Neuronal stem cell (in vitro differentiated cells): Measurements from ENCODE around the gene NFATC3.

Source experiments
- DNase-seq: peaks from one replicate; pipeline ENCODE4 v3.0.0-alpha.2; 2013; ENCODE audit warnings: low spot score
- H2AFZ ChIP-seq: one replicate; pipeline ENCODE4 v1.6.1; 2013; ENCODE audit warnings: mild to moderate bottlenecking, low read length, inconsistent platforms
- H2AK5ac ChIP-seq: 2 replicates; pipeline ENCODE4 v1.6.1; 2013; ENCODE audit warnings: low read depth, mild to moderate bottlenecking, inconsistent platforms, low read length, moderate library complexity, mixed read lengths
- H2BK120ac ChIP-seq: 2 replicates; pipeline ENCODE4 v1.6.1; 2013; ENCODE audit warnings: low read depth, mild to moderate bottlenecking, inconsistent platforms, low read length, moderate library complexity, mixed read lengths
- H2BK12ac ChIP-seq: one replicate; pipeline ENCODE4 v1.6.1; 2013; ENCODE audit warnings: low read length, inconsistent platforms
- H2BK15ac ChIP-seq: 2 replicates; pipeline ENCODE4 v1.6.1; 2013; ENCODE audit warnings: mild to moderate bottlenecking, low read length, inconsistent platforms, mixed read lengths
- H2BK5ac ChIP-seq: one replicate; pipeline ENCODE4 v1.6.1; 2013; ENCODE audit warnings: inconsistent platforms, mild to moderate bottlenecking, low read length, moderate library complexity
- H3K14ac ChIP-seq: one replicate; pipeline ENCODE4 v1.6.1; 2013; ENCODE audit warnings: low read length, inconsistent platforms
- H3K18ac ChIP-seq: 2 replicates; pipeline ENCODE4 v1.6.1; 2013; ENCODE audit warnings: low read length, inconsistent platforms
- H3K23ac ChIP-seq: 2 replicates; pipeline ENCODE4 v1.6.1; 2013; ENCODE audit warnings: low read depth, mild to moderate bottlenecking, mixed read lengths, low read length, inconsistent platforms; ENCODE audit not compliant: poor library complexity
- H3K27ac ChIP-seq: replicated peaks from 3 replicates; pipeline ENCODE4 v1.5.1; 2013; ENCODE audit warnings: low read length, inconsistent platforms
- H3K27me3 ChIP-seq, 3 experiments: 2 replicates each; pipeline ENCODE4 v1.6.1; 2013; ENCODE audit warnings: low read length in 3 of 3, mild to moderate bottlenecking in 2 of 3, inconsistent platforms in 1 of 3, low read depth in 1 of 3, mixed read lengths in 1 of 3, moderate library complexity in 1 of 3; ENCODE audit not compliant: control insufficient read depth in 3 of 3, insufficient read depth in 3 of 3
- H3K36me3 ChIP-seq, 2 donors: replicated peaks in 1 of 2; 2 replicates each; pipeline ENCODE4 v1.6.1; 2013; ENCODE audit warnings: low read length in 2 of 2; ENCODE audit not compliant: control insufficient read depth in 2 of 2, insufficient read depth in 2 of 2
- H3K4ac ChIP-seq: 2 replicates; pipeline ENCODE4 v1.6.1; 2013; ENCODE audit warnings: inconsistent platforms, mild to moderate bottlenecking, low read length, moderate library complexity
- H3K4me1 ChIP-seq, 2 donors: 1 replicate in 1 of 2; 2 replicates in 1 of 2; pipeline ENCODE4 v1.6.1; 2013; ENCODE audit warnings: low read length in 2 of 2, low read depth in 1 of 2; ENCODE audit not compliant: control insufficient read depth in 2 of 2, insufficient read depth in 1 of 2
- H3K4me2 ChIP-seq: one replicate; pipeline ENCODE4 v1.6.1; 2013; ENCODE audit warnings: mild to moderate bottlenecking, low read length, inconsistent platforms; ENCODE audit not compliant: insufficient read depth, poor library complexity, severe bottlenecking
- H3K4me3 ChIP-seq, 2 donors: 2 replicates each; pipeline ENCODE4 v1.5.1; 2013; ENCODE audit warnings: low read length in 2 of 2, mild to moderate bottlenecking in 2 of 2, inconsistent platforms in 1 of 2, moderate library complexity in 1 of 2
- H3K79me1 ChIP-seq: one replicate; pipeline ENCODE4 v1.6.1; 2013; ENCODE audit warnings: low read depth, mild to moderate bottlenecking, inconsistent platforms, low read length, moderate library complexity
- H3K9ac ChIP-seq: one replicate; pipeline ENCODE4 v1.6.1; 2013; ENCODE audit warnings: mild to moderate bottlenecking, low read depth, low read length, inconsistent platforms; ENCODE audit not compliant: poor library complexity
- H3K9me3 ChIP-seq, 2 donors: replicated peaks in 1 of 2; 2 replicates each; pipeline versions ENCODE3 to v1.6.1; 2013; ENCODE audit warnings: low read length in 2 of 2, mild to moderate bottlenecking in 2 of 2, inconsistent platforms in 1 of 2, low read depth in 1 of 2, mixed read lengths in 1 of 2, moderate library complexity in 1 of 2; ENCODE audit not compliant: control insufficient read depth in 2 of 2, insufficient read depth in 1 of 2
- H4K8ac ChIP-seq: one replicate; pipeline ENCODE4 v1.6.1; 2013; ENCODE audit warnings: low read depth, mild to moderate bottlenecking, inconsistent platforms, low read length, moderate library complexity
- H4K91ac ChIP-seq: one replicate; pipeline ENCODE4 v1.6.1; 2013; ENCODE audit warnings: low read length, low read depth, mild to moderate bottlenecking, inconsistent platforms; ENCODE audit not compliant: poor library complexity
- WGBS, 2 donors: extraction: QIAGEN DNeasy Blood & Tissue Kit; methylation state at CpG; one replicate each; pipeline ENCODE4 v1.1.7; 2013; ENCODE audit warnings: missing lambda C conversion rate in 2 of 2, mixed read lengths in 1 of 2; ENCODE audit not compliant: insufficient read length in 2 of 2, insufficient replicate concordance in 1 of 2; ENCODE audit errors: extremely low coverage in 2 of 2; 5-methylcytosine and 5-hydroxymethylcytosine counted together

NFATC3 gene

DNA sequence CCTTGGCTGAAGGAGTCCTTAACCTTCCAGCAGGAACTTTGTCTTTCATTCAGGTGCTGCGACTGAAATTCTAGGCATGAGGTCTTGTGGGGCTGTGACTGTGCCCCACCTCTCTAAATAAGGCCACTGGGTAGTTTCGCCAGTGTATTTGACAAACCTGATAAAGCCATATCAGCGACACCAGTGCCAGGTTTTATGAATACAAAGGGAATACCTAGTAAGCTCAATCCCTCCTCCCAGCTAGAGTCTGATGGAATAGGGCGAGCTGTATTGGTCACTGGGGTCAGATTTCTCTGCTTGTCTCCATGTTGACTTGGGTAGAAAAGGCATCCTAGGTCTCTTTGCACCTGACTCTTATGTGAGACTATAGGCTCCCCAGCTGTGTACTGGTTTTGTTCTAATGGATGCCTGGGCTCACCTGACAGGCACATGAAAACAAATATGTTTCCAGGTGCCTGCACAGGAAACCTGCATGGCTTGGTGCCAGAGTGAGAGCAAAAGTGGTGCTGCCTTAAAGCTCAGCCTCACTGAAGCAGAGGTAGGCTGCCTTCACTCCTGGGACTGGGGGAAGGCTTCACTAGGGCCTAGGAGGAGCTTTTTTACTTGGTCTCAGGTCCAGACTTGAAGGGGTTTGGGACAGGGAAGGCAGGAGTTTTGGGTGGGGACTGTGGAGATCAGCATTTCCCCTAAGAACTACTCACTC, 187.5 kb downstream of the NFATC3 start:
- no peaks in the 10 kb centered on the region for H3K27me3 ChIP-seq
- no peak overlapping the region for H3K14ac ChIP-seq
- H3K4ac ChIP-seq, result no peak overlapping the region
- no peak overlapping the region for H3K23ac ChIP-seq
- no peak overlapping the region for H2AK5ac ChIP-seq
- H3K36me3 ChIP-seq, result peaks cover 10 to 14% of the 10 kb centered on the region in 2 donors
- H2AFZ ChIP-seq, result no peak overlapping the region
- no peak overlapping the region for H4K8ac ChIP-seq
- no peak overlapping the region for H2BK15ac ChIP-seq
- H3K18ac ChIP-seq, result no peak overlapping the region
- H2BK5ac ChIP-seq, result no peak overlapping the region
- no CpG with 5 or more reads among the region's 4 CpGs for WGBS, 2 donors
- H3K9ac ChIP-seq, result no peak overlapping the region
- no peak for DNase-seq
- no peak overlapping the region for H2BK120ac ChIP-seq
- H2BK12ac ChIP-seq, result no peak overlapping the region
- H3K9me3 ChIP-seq, result no peaks in the 10 kb centered on the region
- H3K4me1 ChIP-seq, result peaks cover 3 to 7% of the 10 kb centered on the region in 2 donors
- H3K4me2 ChIP-seq, result no peak overlapping the region
- no peak overlapping the region for H3K4me3 ChIP-seq
- no peak overlapping the region for H4K91ac ChIP-seq
- H3K27ac ChIP-seq, result no peak overlapping the region
- H3K79me1 ChIP-seq, result peaks cover 3% of the 10 kb centered on the region

DNA sequence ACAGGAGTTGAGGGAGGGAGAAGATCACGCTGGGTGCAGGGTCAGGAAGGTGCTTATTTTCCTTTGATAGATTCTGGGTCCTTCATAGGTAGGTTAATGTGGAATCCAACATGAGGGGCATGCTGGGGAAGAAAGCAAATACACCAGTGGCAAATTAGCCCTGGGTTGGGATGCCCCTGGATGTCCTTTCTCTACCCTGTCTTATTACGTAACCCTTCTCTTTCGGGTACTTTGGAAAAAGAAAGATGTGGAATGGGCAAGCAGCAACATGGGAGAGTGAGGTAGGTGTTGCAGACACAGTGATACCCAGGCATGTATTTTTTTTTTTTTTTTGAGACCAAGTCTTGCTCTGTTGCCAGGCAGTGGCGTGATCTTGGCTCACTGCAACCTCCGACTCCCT, 188.3 kb downstream of the NFATC3 start:
- no peak overlapping the region for H3K9ac ChIP-seq
- H3K23ac ChIP-seq, result no peak overlapping the region
- H2AK5ac ChIP-seq, result no peak overlapping the region
- no peak overlapping the region for H3K27ac ChIP-seq
- H3K27me3 ChIP-seq, result no peaks in the 10 kb centered on the region
- no peak overlapping the region for H2BK120ac ChIP-seq
- no peak overlapping the region for H3K14ac ChIP-seq
- no peak overlapping the region for H3K18ac ChIP-seq
- H2BK12ac ChIP-seq, result no peak overlapping the region
- no peak overlapping the region for H3K4ac ChIP-seq
- H3K79me1 ChIP-seq, result peaks cover 3% of the 10 kb centered on the region
- H4K8ac ChIP-seq, result no peak overlapping the region
- H3K9me3 ChIP-seq, result no peaks in the 10 kb centered on the region
- no peak overlapping the region for H2AFZ ChIP-seq
- no peak overlapping the region for H3K4me2 ChIP-seq
- no peak overlapping the region for H2BK15ac ChIP-seq
- no CpG with 5 or more reads among the region's 5 CpGs for WGBS, 2 donors
- H2BK5ac ChIP-seq, result no peak overlapping the region
- no peak overlapping the region for H4K91ac ChIP-seq
- H3K36me3 ChIP-seq, result peaks cover 8 to 14% of the 10 kb centered on the region in 2 donors
- peaks cover 3% of the 10 kb centered on the region in 2 donors for H3K4me1 ChIP-seq
- H3K4me3 ChIP-seq, result no peak overlapping the region
- no peak for DNase-seq

DNA sequence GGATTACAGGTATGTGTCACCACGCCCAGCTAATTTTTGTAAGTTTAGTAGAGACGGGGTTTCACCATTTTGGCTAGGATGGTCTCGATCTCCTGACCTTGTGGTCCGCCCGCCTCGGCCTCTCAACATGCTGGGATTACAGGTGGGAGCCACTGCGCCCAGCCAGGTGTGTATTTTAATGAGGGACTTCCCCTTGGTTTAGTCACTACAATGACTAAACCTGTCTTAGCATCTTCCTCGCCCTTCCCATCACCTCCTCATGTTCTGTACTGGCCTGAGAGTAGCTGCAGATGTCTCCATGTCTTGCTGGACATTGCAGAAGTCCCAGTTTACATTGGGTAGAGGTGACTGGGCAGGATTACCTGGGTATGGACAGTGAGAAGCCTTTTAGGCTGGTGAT, 188.7 kb downstream of the NFATC3 start:
- no peaks in the 10 kb centered on the region for H3K9me3 ChIP-seq

DNA sequence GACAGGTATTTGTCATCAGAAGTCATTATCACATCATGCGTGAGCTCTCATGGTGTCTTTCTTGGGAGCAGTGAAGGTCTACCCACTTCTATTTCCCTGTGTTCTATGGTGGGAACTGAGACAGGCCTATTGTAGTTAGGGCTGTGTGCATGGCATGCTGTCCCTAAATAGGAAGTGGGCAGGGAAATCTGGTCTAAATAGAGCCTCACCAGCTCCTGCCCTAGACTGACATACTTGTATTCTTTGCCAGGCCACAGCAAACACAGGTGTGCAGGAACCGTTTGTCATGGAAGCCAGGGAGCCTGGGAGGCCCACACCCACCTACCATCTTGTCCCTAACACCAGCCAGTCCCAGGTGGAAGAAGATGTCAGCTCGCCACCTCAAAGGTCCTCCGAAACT, 189.3 kb downstream of the NFATC3 start:
- Histone ChIP-seq H2BK5ac (peak overlapping the region; percentile 39), H3K4me3 (no peak overlapping the region), H2AFZ (no peak overlapping the region), H4K8ac (peak overlapping the region; percentile 30), H3K27me3 (no peaks in the 10 kb centered on the region), H3K4me2 (no peak overlapping the region), H2BK120ac (no peak overlapping the region), H3K9me3 (no peaks in the 10 kb centered on the region), H3K23ac (no peak overlapping the region), H2BK12ac (no peak overlapping the region), H3K79me1 (peaks cover 3% of the 10 kb centered on the region), H2BK15ac (no peak overlapping the region), H3K4me1 (peaks cover 1 to 3% of the 10 kb centered on the region in 2 donors), H3K27ac (no peak overlapping the region), H3K18ac (no peak overlapping the region), H3K4ac (no peak overlapping the region), H3K9ac (no peak overlapping the region), H4K91ac (no peak overlapping the region), H3K14ac (peak overlapping the region; percentile 56), H2AK5ac (no peak overlapping the region), H3K36me3 (peaks cover 8 to 14% of the 10 kb centered on the region in 2 donors)
- WGBS, 2 donors, result no CpG with 5 or more reads among the region's 4 CpGs
- DNase-seq, result no peak

More for the DNA sequence above, 188.7 kb downstream of the NFATC3 start:
- H2BK120ac ChIP-seq, result no peak overlapping the region
- no CpG with 5 or more reads among the region's 8 CpGs for WGBS, 2 donors
- H2AFZ ChIP-seq, result no peak overlapping the region
- H3K4ac ChIP-seq, result no peak overlapping the region
- DNase-seq, result no peak
- no peak overlapping the region for H3K27ac ChIP-seq
- no peak overlapping the region for H3K4me2 ChIP-seq
- no peak overlapping the region for H2BK15ac ChIP-seq
- H2BK5ac ChIP-seq, result no peak overlapping the region
- no peak overlapping the region for H3K18ac ChIP-seq
- H3K14ac ChIP-seq, result no peak overlapping the region
- H2BK12ac ChIP-seq, result no peak overlapping the region
- H3K4me3 ChIP-seq, result no peak overlapping the region
- H4K8ac ChIP-seq, result no peak overlapping the region
- peaks cover 3% of the 10 kb centered on the region in 2 donors for H3K4me1 ChIP-seq
- peaks cover 8 to 14% of the 10 kb centered on the region in 2 donors for H3K36me3 ChIP-seq
- no peak overlapping the region for H3K9ac ChIP-seq
- no peak overlapping the region for H4K91ac ChIP-seq
- H3K23ac ChIP-seq, result no peak overlapping the region
- H3K27me3 ChIP-seq, result no peaks in the 10 kb centered on the region
- no peak overlapping the region for H2AK5ac ChIP-seq
- peaks cover 3% of the 10 kb centered on the region for H3K79me1 ChIP-seq
